Measurements from ENCODE around the gene CDKAL1.
"Not testable (repeated sequence)": the region's sequence is repeated elsewhere in the genome, so short reads cannot be mapped to it uniquely, and the experiment has no call there.

CDKAL1 gene

DNA sequence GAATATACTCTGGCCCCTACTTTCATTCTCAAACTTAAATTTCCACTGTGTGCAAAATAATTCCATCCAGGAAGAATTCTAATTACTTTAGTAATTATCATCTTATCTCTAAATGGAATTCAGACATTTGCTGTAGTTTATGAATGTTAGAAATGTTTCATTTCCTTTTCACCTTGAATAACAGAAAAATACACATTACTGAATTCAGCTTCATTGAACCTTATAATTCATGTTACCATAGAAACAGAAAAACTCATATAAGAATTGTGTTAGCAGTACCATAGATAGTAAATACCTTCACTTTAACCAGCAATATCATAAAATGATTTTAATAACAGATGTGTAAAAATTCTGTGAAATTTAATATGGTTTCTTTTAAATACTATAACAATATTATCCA lies 514.9 kb downstream of the CDKAL1 start:
- DNase-seq = no peak

DNA sequence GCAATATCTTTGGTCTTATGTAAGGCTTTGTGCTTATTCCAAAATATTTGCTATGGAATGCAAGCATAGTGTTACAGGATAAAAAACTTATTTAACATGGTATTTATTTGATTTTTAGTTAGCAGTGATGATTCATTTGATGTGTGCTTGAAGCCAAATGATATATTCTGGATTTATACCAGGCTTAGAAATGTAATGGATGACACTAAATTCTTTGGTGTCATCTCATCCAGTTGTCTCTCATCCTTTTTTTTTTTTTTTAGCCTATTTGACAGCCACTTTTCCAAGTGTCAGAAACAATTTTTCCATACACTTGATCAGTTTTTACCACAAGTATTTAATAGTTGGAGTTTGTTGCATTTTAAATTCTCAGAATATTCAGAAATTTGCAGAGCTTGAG lies 515.3 kb downstream of the CDKAL1 start:
- no peak for DNase-seq

DNA sequence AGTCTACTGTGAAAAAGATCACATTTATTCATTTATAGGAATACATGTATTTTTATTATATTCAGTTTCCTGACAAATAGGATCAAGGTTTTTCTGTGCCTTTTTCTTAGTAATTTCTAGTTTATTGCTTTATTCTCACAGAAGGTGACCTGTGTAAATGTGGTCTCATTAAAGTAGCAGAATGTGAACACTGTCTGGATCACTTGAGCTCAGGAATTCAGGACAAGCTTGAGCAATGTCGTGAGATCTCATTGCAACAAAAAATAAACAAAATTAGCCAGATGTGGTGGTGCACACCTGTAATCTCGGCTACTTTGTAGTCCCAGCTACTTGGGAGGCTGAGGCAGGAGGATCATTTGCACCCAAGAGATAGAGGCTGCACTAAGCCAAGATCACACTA lies 516.7 kb downstream of the CDKAL1 start:
- DNase-seq = no peak

DNA sequence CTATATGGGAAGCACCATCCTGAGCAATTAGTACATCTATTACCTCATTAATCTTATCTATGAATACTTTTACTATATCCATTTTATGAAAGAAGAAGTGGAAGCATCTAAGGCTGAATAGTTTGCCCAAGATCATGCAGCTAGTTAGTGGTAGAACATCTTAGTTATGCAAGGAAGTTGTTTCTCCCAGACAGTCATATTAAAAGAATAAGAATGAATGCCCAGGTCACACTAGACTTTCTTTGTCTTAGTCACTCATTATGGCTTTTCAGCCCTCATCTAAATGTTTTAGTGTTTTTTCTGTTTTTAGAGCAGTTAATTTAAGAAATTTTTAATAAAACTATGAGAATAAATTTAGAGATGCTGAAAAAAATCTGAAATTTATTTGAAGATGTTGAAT lies 517.5 kb downstream of the CDKAL1 start:
- no peak for DNase-seq

DNA sequence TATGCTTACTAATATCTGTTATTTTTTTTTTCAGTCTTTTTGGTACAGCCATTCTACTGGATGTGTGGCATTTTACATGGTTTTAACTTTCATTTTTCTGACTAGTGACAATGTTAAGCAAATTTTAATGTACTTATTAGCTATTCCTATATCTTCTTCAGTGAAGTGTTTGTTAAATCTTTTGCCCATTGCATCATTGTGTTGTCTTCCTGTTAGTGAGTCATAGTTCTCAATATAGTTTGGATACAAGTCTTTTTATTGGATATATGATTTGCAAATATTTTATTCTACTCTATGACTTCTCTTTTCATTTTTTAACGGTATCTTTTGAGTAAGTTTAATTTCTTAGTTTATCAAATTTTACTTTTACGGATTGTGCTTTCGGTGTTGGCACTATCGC lies 519.4 kb downstream of the CDKAL1 start:
- no peak for DNase-seq

DNA sequence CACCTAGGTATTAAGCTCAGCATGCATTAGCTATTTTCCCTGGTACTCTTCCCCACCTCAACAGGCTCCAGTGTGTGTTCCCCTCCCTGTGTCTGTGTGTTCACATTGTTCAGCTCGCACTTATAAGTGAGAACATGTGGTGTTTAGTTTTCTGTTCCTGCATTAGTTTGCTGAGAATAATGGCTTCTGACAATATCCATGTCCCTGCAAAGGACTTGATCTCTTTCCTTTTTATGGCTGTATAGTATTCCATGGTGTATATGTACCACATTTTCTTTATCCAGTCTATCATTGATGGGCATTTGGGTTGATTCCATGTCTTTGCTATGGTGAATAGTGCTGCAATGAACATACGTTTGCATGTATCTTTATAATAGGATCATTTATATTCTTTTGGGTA lies 521.2 kb downstream of the CDKAL1 start:
- DNase-seq = not testable (repeated sequence)

DNA sequence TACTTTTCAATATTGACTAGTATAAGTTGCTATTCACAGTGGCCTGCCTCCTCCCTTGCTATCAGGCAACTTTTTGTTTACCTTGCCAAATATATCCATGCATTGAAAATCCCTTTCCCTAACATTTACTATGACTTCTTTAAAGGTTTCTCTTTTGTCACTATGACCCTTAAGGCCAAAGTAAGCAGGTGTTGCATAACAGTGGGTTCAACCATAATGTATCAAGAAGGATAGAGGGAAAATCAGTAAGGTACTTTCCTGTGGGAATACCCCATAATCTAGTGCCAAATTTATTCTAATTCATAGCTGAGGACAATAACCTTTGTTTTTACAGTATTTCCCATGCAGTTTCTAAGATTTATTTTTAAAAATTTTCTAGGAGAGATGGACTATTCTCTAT lies 527.6 kb downstream of the CDKAL1 start:
- DNase-seq = no peak

DNA sequence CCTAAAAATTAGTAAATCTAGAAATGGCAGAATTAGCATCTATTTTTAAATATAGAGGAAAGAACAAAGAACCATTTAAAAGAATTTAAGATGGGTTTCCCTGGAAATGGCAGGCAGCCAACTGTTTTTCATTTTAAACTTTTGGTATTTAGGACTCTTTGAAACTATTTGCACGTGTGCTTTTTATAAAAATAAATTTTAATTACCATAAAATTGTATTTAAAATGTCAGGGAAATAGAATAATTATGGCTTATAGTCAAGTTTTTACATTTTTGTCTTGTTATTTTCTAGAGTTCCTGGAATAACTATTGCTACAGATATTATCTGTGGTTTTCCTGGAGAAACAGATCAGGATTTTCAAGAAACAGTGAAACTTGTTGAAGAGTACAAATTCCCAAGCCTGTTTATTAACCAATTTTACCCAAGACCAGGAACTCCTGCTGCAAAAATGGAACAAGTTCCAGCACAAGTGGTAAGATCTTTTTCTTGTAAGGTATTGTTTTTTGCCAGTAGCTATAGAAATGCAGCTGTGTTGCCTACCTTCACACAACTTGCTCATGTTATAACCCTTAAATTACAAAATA lies 530.6 kb downstream of the CDKAL1 start:
- no peak for DNase-seq

DNA sequence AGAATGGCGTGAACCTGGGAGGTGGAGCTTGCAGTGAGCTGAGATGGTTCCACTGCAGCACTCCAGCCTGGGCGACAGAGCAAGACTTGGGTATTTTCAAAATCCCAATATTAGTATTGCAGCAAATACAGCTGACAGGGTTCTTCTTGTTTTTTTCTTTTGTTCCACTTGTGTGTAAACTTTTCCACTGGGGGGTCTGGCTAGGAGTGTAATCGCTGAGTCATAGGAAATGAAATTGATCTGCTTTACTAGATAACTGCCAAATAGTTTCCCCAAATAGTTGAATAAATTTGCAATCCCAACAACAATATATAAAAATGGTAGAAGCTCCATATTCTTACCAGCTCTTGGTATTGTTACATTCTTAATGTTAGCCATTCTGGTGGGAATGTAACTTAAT lies 533.3 kb downstream of the CDKAL1 start:
- DNase-seq = no peak

DNA sequence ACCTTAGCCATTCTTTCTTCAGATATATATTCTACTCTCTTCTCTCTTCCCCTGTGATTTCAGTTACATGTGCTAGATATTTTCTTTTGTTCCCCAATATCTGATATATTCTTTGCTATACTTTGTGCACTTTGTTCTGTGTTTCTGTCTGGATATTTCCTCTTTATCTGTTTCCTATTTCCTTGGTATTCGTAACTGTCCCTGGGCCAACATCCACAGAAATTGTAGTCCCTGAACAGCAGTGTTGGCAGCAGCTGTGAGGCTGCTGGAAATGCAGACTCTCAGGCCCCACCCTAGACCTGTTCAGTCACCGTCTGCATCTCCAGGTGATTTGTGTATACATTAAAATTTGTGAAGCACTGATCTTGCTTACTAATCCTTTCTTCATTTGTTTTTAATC lies 536.4 kb downstream of the CDKAL1 start:
- DNase-seq = no peak

DNA sequence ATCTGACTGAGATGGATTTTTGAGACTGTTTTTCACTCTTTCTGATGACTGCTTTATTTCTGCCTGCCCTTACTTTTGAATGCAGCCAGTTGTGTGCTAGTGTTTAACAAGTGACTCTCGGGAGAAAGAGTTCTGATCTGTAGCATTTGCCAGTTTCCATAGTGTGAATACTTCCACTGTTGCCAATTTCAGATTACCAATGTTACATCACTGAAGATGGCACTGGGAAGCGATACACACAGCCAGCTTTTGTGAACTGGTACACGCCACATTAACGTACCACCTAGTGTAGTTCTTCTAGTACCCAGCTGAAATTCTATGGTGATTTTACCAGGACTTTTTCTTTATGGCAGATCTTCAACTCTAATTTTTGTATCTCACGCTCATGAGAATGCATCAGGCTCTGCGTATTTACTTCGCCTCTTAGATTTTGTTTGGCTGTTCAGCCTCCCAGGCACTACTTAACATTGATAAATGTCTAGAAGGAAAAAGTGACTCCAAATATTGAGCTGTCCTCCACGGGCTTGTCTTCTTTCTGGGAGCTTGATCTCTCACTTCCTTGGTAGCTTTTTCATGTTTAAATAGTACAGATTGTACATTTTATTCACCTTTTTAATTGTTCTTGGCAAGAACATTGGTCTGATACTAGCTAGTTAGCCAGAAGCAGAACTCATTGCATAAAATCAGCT lies 537.7 kb downstream of the CDKAL1 start:
- DNase-seq = no peak

DNA sequence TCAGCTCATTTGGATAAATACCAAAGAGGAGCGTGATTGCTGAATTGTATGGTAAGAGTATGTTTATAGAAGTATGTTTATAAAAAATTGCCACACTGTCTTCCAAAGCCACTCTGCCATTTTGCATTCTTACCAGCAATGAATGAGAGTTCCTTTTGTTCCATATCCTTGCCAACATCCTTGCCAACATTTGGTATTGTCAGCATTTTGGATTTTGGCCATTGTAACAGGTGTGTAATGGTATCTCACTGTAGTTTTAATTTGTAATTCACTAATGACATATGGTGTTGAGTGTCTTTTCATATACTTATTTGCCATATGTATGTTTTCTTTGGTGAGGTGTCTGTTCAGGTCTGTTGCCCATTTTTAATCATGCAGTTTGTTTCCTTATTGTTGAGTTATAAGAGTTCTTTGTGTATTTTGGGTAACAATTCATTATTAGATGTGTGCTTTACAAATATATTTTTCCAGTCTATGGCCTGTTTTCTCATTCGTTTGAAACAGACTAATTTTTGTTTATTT lies 539.1 kb downstream of the CDKAL1 start:
- DNase-seq = no peak

DNA sequence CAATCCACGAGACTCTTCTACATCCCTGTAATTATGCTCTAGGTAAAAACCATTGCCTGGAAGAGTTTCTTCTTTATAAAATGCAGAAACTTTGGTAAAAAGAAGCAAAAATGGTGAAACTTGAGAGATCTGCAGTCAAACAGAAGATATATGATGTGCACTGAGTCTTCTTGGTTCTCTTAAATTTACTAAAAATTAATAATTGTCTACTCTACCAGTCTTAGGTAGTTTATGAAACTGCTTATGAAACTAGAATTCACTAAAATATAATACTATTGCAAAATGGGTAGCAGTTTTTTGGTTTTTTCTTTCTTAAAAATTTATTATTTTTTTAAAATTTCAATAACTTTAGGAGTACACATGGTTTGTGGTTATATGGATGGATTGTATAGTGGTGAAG lies 540.2 kb downstream of the CDKAL1 start:
- DNase-seq = no peak

DNA sequence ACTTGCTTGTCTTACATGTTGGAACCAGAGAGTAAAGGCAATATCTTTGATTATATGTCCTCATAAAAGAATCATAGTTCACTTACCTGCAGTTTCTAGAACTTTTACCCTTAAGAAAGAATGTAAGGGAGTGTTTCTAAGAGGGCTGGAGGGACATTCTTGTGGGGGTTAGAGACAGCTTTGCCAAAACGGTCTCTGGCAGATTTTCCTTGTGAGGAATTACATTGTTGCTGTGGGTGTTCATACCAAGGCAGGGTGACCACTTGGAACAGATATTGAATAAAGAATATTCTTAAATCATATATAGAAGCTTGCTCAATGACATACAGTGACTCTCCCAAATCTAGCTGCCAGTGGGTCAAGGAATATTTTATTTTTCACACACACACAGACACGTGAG lies 541.7 kb downstream of the CDKAL1 start:
- no peak for DNase-seq

DNA sequence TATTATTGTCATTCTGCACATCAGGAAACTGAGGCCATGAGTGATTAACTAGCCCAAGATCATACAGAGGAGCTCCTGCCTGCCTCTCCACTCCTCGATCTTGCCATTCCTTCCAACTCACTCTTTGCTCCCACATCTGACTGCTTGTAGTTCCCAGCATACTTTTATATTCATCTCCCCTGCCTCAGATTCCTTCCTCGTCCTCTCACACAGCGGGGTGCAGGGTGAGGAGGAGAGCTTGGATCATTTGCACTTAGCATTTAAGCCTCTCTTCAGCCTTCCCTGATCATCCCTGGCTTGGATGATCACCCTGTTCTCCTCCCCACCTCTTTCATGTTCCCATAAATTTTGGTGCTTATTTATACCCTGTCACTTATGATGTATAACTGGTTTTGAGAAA lies 544.2 kb downstream of the CDKAL1 start:
- no peak for DNase-seq

DNA sequence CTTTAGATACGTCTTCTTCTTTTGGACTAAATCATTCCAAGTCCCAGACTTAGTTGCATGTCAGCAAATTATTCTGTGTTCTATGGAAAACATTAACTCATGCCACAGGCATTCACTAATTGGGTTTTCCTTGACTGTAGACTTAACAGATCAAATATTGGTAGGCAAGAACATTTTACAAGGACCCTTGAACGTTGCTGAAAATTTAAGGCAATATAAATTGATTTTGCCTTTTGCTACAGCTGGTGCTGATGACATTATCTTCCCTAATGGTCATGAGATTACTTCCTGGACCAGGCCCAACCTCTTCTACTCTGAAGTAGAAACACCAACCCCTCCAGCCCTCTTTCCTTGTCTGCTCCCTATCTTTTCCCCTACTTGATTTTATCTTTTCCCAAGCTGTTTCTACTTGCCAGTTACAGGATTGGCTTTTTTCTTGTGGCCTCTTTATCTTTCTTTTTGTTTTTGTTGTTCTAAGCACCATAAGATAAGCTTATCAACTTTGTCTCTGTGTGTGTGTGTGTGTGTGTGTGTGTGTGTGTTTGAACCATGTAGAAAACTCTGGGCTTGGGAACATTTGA lies 545.3 kb downstream of the CDKAL1 start:
- no peak for DNase-seq

DNA sequence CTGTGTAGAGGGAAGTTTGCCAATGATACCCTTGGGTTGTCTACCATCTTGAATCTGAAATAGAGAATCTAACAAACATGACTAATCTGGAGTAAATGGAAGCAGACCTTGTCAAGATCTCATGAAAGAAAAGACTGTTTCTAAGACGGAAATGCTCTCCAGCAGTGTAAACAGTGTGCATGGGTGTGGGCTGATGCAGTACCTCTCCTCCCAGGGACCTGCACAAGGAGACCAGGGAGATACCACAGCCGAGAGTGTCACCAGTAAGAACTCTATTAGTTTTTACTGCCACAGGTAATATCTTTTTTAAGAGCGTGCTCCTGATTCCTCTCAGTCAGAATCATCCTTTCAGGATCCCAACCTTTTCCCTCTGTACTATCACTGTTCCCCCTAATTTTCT lies 546.0 kb downstream of the CDKAL1 start:
- no peak for DNase-seq

DNA sequence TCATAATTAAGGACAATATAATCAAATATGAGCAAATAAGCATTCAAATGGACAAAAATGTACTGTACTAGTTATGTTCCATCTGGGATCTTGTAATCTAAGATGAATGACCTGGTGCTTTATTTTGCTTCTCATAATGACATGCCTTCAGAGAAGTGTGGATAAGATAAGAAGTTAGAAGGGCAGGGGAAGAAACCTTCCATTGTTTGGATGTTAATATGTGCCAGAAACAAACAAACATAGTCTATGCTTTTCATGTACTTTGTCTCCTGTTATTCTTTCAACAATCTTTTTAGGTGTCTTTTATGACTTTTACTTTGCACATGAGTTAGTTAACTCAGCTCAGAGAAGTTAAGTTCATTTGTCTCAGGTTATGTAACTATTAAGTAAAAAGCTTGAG lies 547.8 kb downstream of the CDKAL1 start:
- DNase-seq = no peak

DNA sequence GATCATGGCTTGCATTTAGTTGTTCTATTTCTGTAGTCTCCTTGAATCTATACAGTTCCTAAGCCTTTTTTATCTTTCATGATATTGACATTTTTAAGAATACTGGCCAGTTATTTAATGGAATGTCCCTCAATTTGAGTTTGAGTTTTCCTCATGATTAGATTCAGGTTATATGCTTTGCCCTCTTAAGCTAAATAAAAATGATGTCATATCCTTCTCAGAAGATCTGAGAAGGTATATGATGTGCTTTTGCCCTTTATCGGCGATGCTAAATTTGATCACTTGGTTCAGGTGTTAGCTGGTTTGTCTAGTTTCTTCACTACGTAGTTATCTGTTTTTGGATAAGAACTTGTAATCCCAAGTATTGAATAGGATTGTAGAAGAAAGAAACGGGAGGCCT lies 549.5 kb downstream of the CDKAL1 start:
- no peak for DNase-seq

DNA sequence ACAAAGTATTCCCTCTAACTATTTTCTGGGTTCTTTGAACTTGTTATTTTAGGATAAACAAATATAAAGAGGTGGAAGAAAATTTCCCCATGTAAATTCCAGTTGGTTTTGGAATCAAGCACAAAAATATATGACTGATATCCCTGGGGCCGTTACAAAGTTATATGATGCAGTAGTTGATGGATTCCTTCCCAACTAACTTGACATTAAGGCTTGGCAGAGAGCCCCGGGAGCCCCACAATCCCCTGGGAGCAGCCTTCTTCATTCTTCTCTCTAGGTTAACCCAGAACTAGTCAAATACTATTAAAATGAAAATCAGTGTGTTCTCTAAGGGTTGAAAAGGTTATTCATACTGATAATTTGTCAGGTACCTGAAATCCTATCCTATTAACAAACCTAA lies 550.4 kb downstream of the CDKAL1 start:
- DNase-seq = no peak

DNA sequence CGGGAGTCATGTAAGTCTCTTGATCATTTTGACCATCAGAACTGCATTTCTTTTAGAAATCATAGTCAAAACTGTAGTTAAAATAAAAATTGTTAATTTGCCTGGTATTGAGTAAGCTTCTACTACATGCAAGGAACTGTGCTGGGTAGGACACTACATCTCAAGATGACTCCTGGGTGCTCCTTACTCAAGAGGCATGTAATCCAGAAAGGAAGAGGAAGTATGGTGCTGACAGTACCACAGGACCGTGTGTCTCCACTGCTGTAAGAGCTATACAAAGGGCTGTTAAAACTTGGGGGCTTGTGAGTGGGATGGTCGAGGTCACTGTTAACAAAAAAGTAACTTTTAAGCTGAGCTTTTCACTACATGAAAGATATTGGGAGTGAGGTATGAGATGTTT lies 551.0 kb downstream of the CDKAL1 start:
- no peak for DNase-seq

DNA sequence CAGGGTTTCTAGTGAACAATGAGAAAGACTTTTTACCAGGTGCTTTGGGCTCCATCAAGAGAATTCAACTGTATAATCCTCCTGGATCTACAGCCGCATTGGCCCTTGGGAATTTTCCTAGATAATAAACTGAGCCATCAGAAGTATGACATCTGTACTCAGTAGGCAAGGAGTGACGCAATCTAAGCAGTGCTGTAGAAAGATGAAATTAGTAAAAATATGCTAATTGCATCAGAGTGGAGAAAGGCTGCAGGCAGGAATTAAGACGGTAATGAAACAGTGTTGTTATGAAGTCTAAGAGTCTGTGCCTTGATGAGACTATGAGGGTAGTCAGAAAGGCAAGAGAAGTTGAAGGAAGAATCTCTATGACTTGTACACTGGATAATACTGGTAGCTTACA lies 551.4 kb downstream of the CDKAL1 start:
- no peak for DNase-seq

DNA sequence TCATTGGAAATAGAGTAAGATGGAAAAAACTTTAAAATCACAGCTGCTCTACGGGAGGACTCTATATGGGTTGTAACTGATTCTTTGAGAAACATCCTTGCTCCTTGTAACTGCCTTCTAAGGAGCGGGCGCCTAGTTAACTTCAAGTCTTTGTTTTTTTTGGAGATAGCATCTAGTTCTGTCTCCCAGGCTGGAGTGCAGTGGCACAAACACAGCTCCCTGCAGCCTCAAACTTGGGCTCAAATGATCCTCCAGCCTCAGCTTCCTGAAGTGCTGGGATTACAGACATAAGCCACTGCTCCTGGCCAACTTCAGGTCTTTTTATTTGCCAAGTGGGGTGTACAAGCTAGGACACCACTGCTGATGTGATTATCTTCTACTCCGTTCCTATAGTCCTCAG lies 552.9 kb downstream of the CDKAL1 start:
- DNase-seq = no peak

DNA sequence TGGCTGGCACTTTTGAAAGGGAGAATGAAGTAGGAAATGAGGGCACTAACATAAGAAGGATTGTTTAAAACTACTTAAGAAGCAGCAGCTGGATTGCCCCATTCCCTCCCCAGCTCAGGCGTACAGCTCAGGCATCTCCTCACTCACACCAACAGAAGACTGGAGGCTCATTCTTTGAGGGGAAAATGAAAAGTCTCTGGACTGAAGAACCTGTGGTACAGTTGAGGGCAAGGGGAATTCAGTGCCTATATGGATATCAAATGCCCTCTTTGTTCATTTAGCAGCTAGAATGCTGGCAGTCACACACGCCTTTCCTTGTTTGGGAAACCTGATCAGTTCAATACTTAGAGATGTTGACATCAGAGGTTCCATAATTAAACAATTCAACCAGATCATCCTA lies 557.2 kb downstream of the CDKAL1 start:
- no peak for DNase-seq
